LNCaP clone FGC (cell line): Measurements from ENCODE around the gene ADGRL2.
A peak's percentile ranks its signal among the peaks of the same experiment; 100 is the strongest.

Source experiments
- DNase-seq: peaks from one replicate; pipeline ENCODE4 v3.0.0-alpha.2; 2011; ENCODE audit warnings: low read depth
- H3K4me3 ChIP-seq: 2 replicates; pipeline ENCODE4 v1.5.1; 2011; ENCODE audit warnings: mild to moderate bottlenecking, low read depth, low read length, control low read depth
- CTCF ChIP-seq: IDR thresholded peaks from 2 replicates; pipeline ENCODE4 v1.5.1; 2012; ENCODE audit warnings: mild to moderate bottlenecking; ENCODE audit not compliant: control insufficient read depth, insufficient read depth; ENCODE audit errors: extremely low read depth

ADGRL2 gene

GRCh38 chr1:81887421-81888144, 86.8 kb downstream of the ADGRL2 start:
- DNase-seq: no peak
- no peak for TF ChIP-seq CTCF

GRCh38 chr1:81889166-81889565, 88.4 kb downstream of the ADGRL2 start:
- DNase-seq: no peak
- no peak for TF ChIP-seq CTCF
- no peak overlapping the region for H3K4me3 ChIP-seq

More at GRCh38 chr1:81887421-81888144, 86.8 kb downstream of the ADGRL2 start:
- H3K4me3 ChIP-seq: no peak overlapping the region

DNA sequence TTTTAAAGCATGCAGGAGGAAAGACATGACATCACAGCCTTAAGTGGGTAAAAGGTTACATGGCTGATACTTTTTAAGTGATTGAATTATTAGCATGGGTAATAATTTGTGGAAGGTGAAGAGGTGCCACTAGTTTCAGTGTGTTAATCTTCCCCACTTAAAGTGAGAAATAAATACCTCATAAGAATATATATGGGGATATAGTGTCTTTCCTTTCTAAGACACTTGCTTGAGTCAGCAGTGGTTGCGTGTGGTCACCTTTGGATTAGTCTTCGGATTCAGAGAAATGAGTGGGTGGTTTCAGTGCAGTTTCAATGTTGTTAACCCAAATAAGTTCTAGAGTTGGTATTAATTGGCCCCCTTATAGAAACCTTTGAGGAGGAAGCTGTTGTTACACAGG, 94.1 kb downstream of the ADGRL2 start:
- no peak overlapping the region for H3K4me3 ChIP-seq
- TF ChIP-seq CTCF: no peak

GRCh38 chr1:81899214-81899821, 98.6 kb downstream of the ADGRL2 start:
- no peak overlapping the region for H3K4me3 ChIP-seq
- no peak for DNase-seq
- no peak for TF ChIP-seq CTCF

More for the DNA sequence above, 94.1 kb downstream of the ADGRL2 start:
- DNase-seq: no peak

- no peak overlapping the region for H3K4me3 ChIP-seq
- DNase-seq: no peak
- TF ChIP-seq CTCF: no peak
Observed at GRCh38 chr1:81907575-81907974, 106.8 kb downstream of the ADGRL2 start.

DNA sequence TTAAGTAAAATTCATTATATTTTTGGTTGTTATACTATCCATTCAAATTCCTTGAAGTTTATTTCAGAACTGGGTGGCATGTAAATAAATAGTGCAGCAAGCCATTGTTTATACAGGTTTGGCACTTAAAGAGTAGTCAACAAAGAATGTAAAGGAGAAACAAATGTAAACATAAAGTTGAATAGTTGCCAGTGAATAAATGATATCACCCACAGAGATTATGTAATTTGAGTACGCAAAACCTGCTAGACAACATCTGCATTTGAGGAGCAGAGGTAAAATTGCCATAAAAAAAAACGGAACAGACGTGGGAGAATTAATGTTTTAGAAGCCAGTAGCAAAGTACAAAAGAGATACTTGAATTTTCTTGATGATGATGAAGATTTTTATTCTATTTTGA, 111.6 kb downstream of the ADGRL2 start:
- H3K4me3 ChIP-seq: no peak overlapping the region
- no peak for TF ChIP-seq CTCF
- DNase-seq: peak; percentile 77

- TF ChIP-seq CTCF: no peak
- DNase-seq: no peak
Observed at GRCh38 chr1:81915937-81916336, 115.2 kb downstream of the ADGRL2 start.

More at GRCh38 chr1:81915937-81916336, 115.2 kb downstream of the ADGRL2 start:
- H3K4me3 ChIP-seq: no peak overlapping the region
